Endothelial cell of umbilical vein (primary cell): ENCODE results near the gene SNRPD2. TPM values are rescaled to one million over a fixed set of nuclear protein-coding genes. Genes with fewer than 3 reads are reported as not detected.

Experiments used
- BruUV-seq: library from RNA; stranded (reverse); fragments of 400-500 nt; replicated peaks from 2 replicates; lab custom pipeline; 2021; lab: Mats Ljungman, UMichigan
- CTCF ChIA-PET: fragments of 300-600, 350-600 bp; sonication (Branson Sonifier 250); formaldehyde crosslinking; loops from one replicate; lab custom pipeline; 2021; ENCODE audit warnings: antibody characterized with exemption, inconsistent platforms; lab: Charles Lee
- POLR2A ChIA-PET: fragments of 300-600, 350-600 bp; sonication (Branson Sonifier 250); formaldehyde crosslinking; loops from one replicate; lab custom pipeline; 2021; ENCODE audit warnings: antibody characterized with exemption, inconsistent platforms; lab: Charles Lee
- DNase-seq: peaks from one replicate; pipeline ENCODE4 v3.0.0-alpha.2; 2011; ENCODE audit warnings: low read depth, low spot score
- FAIRE-seq: peaks from 2 replicates; lab custom pipeline; 2011; peaks lifted over from hg19 to GRCh38; lab: Jason Lieb, UNC
- H2AFZ ChIP-seq: 2 replicates; pipeline ENCODE4 v1.6.0; 2012; ENCODE audit warnings: low read depth, low read length, control low read depth, inconsistent platforms
- H3K27ac ChIP-seq: 2 replicates; pipeline ENCODE4 v1.5.1; 2011; ENCODE audit warnings: low read depth, mild to moderate bottlenecking, control low read depth, low read length, moderate library complexity; ENCODE audit not compliant: insufficient read depth
- H3K27me3 ChIP-seq, 2 experiments: 2 replicates each; pipeline versions ENCODE4 v1.6.0 to v1.6.1; 2011; ENCODE audit warnings: low read length in 2 of 2, mixed read lengths in 1 of 2; ENCODE audit not compliant: control insufficient read depth in 2 of 2, insufficient read depth in 2 of 2
- H3K36me3 ChIP-seq, 2 experiments: 2 replicates in 1 of 2; 3 replicates in 1 of 2; pipeline ENCODE4 v1.5.1; 2011; ENCODE audit warnings: low read length in 2 of 2, mild to moderate bottlenecking in 1 of 2, moderate library complexity in 1 of 2; ENCODE audit not compliant: control insufficient read depth in 2 of 2, insufficient read depth in 2 of 2; ENCODE audit errors: extremely low read depth in 1 of 2
- H3K4me1 ChIP-seq: 3 replicates; pipeline ENCODE4 v1.5.1; 2011; ENCODE audit warnings: mild to moderate bottlenecking, low read length; ENCODE audit not compliant: control insufficient read depth, insufficient read depth; ENCODE audit errors: extremely low read depth
- H3K4me2 ChIP-seq: 2 replicates; pipeline ENCODE4 v1.6.1; 2011; ENCODE audit warnings: low read length, control low read depth, mixed read lengths; ENCODE audit not compliant: insufficient read depth
- H3K4me3 ChIP-seq, 3 experiments: fragments of 200-600 bp in 1 of 3; sonication (generic), shearing (Covaris generic) in 1 of 3; replicated peaks in 1 of 3; 2 replicates each; pipeline ENCODE4 v1.5.1; 2011 to 2016; ENCODE audit warnings: control low read depth in 3 of 3, low read length in 3 of 3, mild to moderate bottlenecking in 2 of 3, inconsistent platforms in 1 of 3, low read depth in 1 of 3, moderate library complexity in 1 of 3; ENCODE audit not compliant: insufficient read depth in 1 of 3
- H3K79me2 ChIP-seq: 2 replicates; pipeline ENCODE4 v1.6.0; 2012; ENCODE audit warnings: low read length, inconsistent platforms; ENCODE audit not compliant: control insufficient read depth, insufficient read depth
- H3K9ac ChIP-seq: replicated peaks from 2 replicates; pipeline ENCODE3; 2011; ENCODE audit warnings: low read length, control low read depth; ENCODE audit not compliant: insufficient read depth; ENCODE audit errors: extremely low read depth
- H3K9me1 ChIP-seq: replicated peaks from 3 replicates; pipeline ENCODE4 v1.6.0; 2011; ENCODE audit warnings: mild to moderate bottlenecking, low read length; ENCODE audit not compliant: control insufficient read depth, insufficient read depth; ENCODE audit errors: extremely low read depth
- H3K9me3 ChIP-seq: replicated peaks from 2 replicates; pipeline ENCODE4 v1.5.1; 2012; ENCODE audit warnings: low read length, inconsistent platforms; ENCODE audit not compliant: control insufficient read depth, insufficient read depth
- H4K20me1 ChIP-seq: replicated peaks from 2 replicates; pipeline ENCODE3; 2011; ENCODE audit warnings: mild to moderate bottlenecking, low read length; ENCODE audit not compliant: control insufficient read depth, insufficient read depth; ENCODE audit errors: extremely low read depth
- CTCF ChIP-seq, 2 donors: IDR thresholded peaks; 1 replicate in 1 of 2; 2 replicates in 1 of 2; pipeline ENCODE4 v1.5.1; 2011; ENCODE audit warnings: low read length in 2 of 2, mild to moderate bottlenecking in 2 of 2, moderate library complexity in 2 of 2, control low read depth in 1 of 2, inconsistent platforms in 1 of 2, low read depth in 1 of 2; ENCODE audit not compliant: insufficient read depth in 1 of 2; ENCODE audit errors: extremely low read depth in 1 of 2
- EZH2 ChIP-seq: IDR thresholded peaks from 2 replicates; pipeline ENCODE4 v1.6.1; 2012; ENCODE audit warnings: borderline replicate concordance, low read depth, mild to moderate bottlenecking, moderate library complexity, low read length, inconsistent platforms; ENCODE audit not compliant: severe bottlenecking
- FOS ChIP-seq: IDR thresholded peaks from 2 replicates; pipeline ENCODE4 v1.6.1; 2011; ENCODE audit warnings: mild to moderate bottlenecking, low read length, moderate library complexity, borderline replicate concordance; ENCODE audit not compliant: insufficient read depth
- GATA2 ChIP-seq: IDR thresholded peaks from 2 replicates; pipeline ENCODE4 v1.7.0; 2011; ENCODE audit warnings: low read depth, mild to moderate bottlenecking, moderate library complexity, mixed read lengths, low read length; ENCODE audit not compliant: insufficient read length, insufficient read depth
- JUN ChIP-seq: IDR thresholded peaks from 2 replicates; pipeline ENCODE4 v1.6.1; 2011; ENCODE audit warnings: borderline replicate concordance, low read depth; ENCODE audit not compliant: insufficient read length, insufficient read depth
- MAX ChIP-seq: IDR thresholded peaks from 2 replicates; pipeline ENCODE4 v1.6.1; 2011; ENCODE audit not compliant: insufficient read depth, insufficient read length
- MYC ChIP-seq: IDR thresholded peaks from one replicate; pipeline ENCODE4 v1.6.1; 2011; ENCODE audit warnings: mild to moderate bottlenecking, low read depth, low read length
- POLR2A ChIP-seq: IDR thresholded peaks from 2 replicates; pipeline ENCODE4 v1.6.1; 2012; ENCODE audit warnings: low read depth, mild to moderate bottlenecking, control low read depth, low read length
- POLR2AphosphoS5 ChIP-seq: IDR thresholded peaks from 2 replicates; pipeline ENCODE4 v1.6.1; 2012; ENCODE audit warnings: low read depth, mild to moderate bottlenecking, control low read depth, low read length, moderate library complexity; ENCODE audit not compliant: insufficient read depth
- dilution Hi-C: fragments of 300-500 bp; cut with MboI; formaldehyde crosslinking; loops from one replicate; pipeline ENCODE4 v1.15.0; 2019; ENCODE audit warnings: low sequenced_read_pairs; ENCODE audit not compliant: extremely low pct_ligation_motif_present
- intact Hi-C: fragments of 100-400 bp; cut with micrococcal nuclease; formaldehyde crosslinking; loops from one replicate; pipeline ENCODE4 v1.10.0; 2022
- polyA plus RNA-seq, 4 experiments: library from polyadenylated mRNA; depleted of rRNA in 3 of 4; stranded (reverse) in 3 of 4; unstranded in 1 of 4; fragments of >200 nt; gene quantifications; 2 replicates each; pipeline versions ENCODE4 v1.2.1 to v1.2.3, GENCODE V29; 2011 to 2012; ENCODE audit warnings: missing spikeins in 1 of 4
- total RNA-seq: library from RNA; stranded (reverse); gene quantifications from 2 replicates; pipeline ENCODE4 v1.2.3, GENCODE V29; 2021

The SNRPD2 gene
- total and polyA plus RNA-seq, 2 donors (not counting 3 experiments of a cell fraction or from before 2014, with no cell fraction given) = 512 to 519 TPM

GRCh38 chr19:45713141-45713540 is 21.4 kb upstream of the SNRPD2 start:
- Histone ChIP-seq H3K79me2 (peaks cover 26% of the 10 kb centered on the region), H3K9me1 (no peaks in the 10 kb centered on the region), H3K27me3 (no peaks in the 10 kb centered on the region), H3K9me3 (no peaks in the 10 kb centered on the region), H3K4me3 (no peak overlapping the region), H3K4me2 (no peak overlapping the region), H3K4me1 (peaks cover 11% of the 10 kb centered on the region), H3K36me3 (peaks cover 0 to 13% of the 10 kb centered on the region in 2 experiments), H2AFZ (no peak overlapping the region), H3K27ac (no peak overlapping the region), H3K9ac (no peak overlapping the region), H4K20me1 (no peaks in the 10 kb centered on the region)
- dilution Hi-C loops (no loop called here), intact Hi-C loops (no loop called here)
- FAIRE-seq (no peak), DNase-seq (no peak)
- no peak for TF ChIP-seq CTCF (IDR thresholded peaks at IDR 0.05; ENCODE audit: extremely low read depth in 1 of 2, insufficient read depth in 1 of 2, low read depth in 1 of 2, low read length in 2 of 2)
- TF ChIP-seq POLR2AphosphoS5 = no peak
- no peak for TF ChIP-seq JUN
- no peak for TF ChIP-seq MAX
- TF ChIP-seq MYC = no peak
- TF ChIP-seq EZH2 = no peak
- no peak for TF ChIP-seq GATA2
- no peak for TF ChIP-seq POLR2A
- no peak for TF ChIP-seq FOS
- BruUV-seq = no TSS peak
- CTCF ChIA-PET = interaction anchor here (2.0 kb wide), 1 partner anchor 20 kb away, joined by 10 read pairs; the partner anchor contains the start of gene QPCTL
- POLR2A ChIA-PET = no interaction called here
